A673 (cell line): ENCODE data around the gene DPM3.

Experiments used
- EZH2 ChIP-seq: fragments of 200-600 bp; sonication (generic); IDR thresholded peaks from 2 replicates; pipeline ENCODE4 v1.6.1; 2017; ENCODE audit warnings: borderline replicate concordance, low read depth, mild to moderate bottlenecking, mixed read lengths, antibody characterized with exemption, low read length; ENCODE audit not compliant: poor library complexity, severe bottlenecking
- TF ChIP-seq, protein P1 (sequence below): fragments of 300-800, 200-600 bp; sonication (generic); conservative IDR thresholded peaks from 2 replicates; pipeline ENCODE4 v1.5.1; 2017; ENCODE audit warnings: low read depth, mild to moderate bottlenecking, antibody characterized with exemption, low read length, moderate library complexity, mixed read lengths

DNA sequence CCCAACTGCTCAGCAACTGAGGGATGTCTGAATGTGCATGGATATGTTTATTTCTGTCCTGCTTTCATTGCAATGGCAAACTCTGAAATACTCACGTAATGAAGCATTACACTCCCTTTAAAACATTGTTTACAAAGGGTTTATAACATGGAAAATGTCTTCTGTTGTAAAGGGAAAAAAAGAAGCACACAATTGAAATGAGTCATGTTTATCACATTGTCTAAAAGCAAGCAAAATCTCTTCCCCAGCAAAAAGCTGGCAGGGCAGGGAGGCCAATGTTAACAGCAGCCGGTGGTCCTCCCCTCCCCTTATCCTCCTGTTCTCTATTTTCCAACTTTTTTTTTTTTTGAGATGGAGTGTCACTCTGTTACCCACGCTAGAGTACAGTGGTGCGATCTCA is 16.5 kb downstream of the DPM3 start:
- TF ChIP-seq, protein P1, sequence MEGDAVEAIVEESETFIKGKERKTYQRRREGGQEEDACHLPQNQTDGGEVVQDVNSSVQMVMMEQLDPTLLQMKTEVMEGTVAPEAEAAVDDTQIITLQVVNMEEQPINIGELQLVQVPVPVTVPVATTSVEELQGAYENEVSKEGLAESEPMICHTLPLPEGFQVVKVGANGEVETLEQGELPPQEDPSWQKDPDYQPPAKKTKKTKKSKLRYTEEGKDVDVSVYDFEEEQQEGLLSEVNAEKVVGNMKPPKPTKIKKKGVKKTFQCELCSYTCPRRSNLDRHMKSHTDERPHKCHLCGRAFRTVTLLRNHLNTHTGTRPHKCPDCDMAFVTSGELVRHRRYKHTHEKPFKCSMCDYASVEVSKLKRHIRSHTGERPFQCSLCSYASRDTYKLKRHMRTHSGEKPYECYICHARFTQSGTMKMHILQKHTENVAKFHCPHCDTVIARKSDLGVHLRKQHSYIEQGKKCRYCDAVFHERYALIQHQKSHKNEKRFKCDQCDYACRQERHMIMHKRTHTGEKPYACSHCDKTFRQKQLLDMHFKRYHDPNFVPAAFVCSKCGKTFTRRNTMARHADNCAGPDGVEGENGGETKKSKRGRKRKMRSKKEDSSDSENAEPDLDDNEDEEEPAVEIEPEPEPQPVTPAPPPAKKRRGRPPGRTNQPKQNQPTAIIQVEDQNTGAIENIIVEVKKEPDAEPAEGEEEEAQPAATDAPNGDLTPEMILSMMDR, result no peak
- TF ChIP-seq EZH2, result no peak
